GM19372 (cell line): ENCODE measurements around the gene AGBL4.

ENCODE experiments used
- ATAC-seq: cut with Tn5 transposase; IDR thresholded peaks from one replicate; pipeline ENCODE4 v1.9.1; 2021; ENCODE audit warnings: mild to moderate bottlenecking, low read depth, moderate library complexity; ENCODE audit not compliant: unreplicated experiment

AGBL4 gene

GRCh38 chr1:49200738-49201137, 823.0 kb downstream of the AGBL4 start:
- ATAC-seq, result no peak

DNA sequence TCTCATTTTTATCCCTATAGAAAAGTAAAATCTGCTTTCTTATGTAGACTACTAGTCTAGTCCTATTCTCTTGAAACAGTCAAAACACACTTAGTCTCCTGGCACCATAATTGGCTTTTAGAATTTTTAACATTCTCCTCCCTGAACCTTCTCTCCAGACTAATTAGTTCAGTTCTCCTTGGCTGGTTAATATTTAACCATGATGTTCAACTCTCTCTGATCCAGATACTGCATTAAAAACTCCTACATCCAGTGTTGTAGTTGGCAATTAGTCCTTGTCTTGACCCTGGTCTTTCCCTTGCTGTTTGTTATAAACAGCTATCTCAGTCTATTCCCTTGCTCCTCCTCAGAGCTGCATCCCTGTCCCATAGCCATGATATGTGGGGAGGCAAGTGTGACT, 824.2 kb downstream of the AGBL4 start:
- no peak for ATAC-seq

- no peak for ATAC-seq
Observed at GRCh38 chr1:49197081-49197480, 826.7 kb downstream of the AGBL4 start.

GRCh38 chr1:49190138-49190537, 833.6 kb downstream of the AGBL4 start:
- ATAC-seq, result no peak

- no peak for ATAC-seq
Observed at GRCh38 chr1:49187056-49187455, 836.7 kb downstream of the AGBL4 start.

- no peak for ATAC-seq
Observed at GRCh38 chr1:49185450-49185980, 838.2 kb downstream of the AGBL4 start.

- no peak for ATAC-seq
Observed at GRCh38 chr1:49183489-49183888, 840.3 kb downstream of the AGBL4 start.

DNA sequence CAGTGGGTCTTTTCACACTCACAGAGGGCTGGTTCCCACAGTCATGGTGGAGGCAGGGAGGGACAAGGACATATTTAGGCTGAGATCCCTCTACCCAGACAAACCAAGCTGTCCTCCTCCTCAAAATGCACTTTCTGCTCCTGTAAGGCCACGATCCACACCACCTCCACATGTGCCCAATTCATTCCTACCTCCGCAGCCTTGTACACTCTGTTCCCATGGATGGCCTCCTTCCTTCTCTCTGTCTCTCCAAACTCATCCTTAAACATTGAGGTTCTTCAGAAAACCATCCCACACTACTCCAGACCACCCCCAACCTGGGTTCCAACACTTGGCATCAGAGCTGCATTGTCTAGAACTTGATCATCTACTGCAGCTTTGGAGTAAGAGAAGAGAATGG, 842.7 kb downstream of the AGBL4 start:
- ATAC-seq, result no peak

DNA sequence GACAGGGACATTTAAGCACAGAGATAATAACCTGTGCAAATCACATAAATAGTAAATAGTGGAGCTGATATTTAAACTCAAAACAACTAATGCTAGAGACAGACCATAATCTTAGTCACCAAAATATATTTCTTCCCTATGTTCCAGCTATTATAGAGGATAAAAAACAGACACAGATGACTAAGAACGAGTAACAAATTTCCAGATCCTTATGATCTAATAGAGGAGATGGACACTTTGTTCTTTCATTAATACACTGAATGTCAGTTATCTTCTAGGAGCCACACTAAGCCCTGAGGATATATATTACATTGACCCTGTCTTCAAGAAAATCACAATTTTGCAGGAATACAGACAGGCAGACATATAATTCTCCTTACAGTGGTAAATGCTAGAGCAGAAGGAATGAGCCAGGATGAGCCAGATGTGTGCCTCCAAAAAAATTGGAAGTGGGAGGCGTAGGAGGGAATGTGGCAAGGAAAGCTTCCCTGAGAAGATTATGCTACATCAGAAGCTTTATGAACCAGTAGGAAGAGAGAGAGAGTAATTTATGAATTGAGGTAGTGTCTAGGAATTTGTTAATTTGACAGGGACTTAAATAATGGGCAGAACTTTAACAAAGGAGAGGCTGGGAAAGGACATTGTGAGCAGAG, 851.7 kb downstream of the AGBL4 start:
- no peak for ATAC-seq

GRCh38 chr1:49166031-49166430, 857.7 kb downstream of the AGBL4 start:
- no peak for ATAC-seq

GRCh38 chr1:49163031-49163430, 860.7 kb downstream of the AGBL4 start:
- no peak for ATAC-seq

DNA sequence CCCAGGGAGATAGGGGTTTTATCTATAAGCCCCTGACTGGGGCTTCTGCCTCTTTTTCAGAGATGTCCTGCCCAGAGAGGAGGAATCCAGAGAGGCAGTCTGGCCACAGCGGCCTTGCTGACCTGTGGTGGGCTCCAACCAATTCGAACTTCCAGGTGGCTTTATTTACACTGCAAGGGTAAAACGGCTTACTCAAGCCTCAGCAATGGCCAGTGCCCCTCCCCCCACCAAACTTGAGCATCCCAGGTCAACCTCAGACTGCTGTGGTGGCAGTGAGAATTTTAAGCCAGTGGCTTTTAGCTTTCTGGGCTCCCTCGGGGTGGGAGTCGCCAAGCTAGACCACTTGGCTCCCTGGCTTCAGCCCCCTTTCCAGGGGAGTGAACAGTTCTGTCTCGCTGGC, 863.1 kb downstream of the AGBL4 start:
- ATAC-seq, result no peak

DNA sequence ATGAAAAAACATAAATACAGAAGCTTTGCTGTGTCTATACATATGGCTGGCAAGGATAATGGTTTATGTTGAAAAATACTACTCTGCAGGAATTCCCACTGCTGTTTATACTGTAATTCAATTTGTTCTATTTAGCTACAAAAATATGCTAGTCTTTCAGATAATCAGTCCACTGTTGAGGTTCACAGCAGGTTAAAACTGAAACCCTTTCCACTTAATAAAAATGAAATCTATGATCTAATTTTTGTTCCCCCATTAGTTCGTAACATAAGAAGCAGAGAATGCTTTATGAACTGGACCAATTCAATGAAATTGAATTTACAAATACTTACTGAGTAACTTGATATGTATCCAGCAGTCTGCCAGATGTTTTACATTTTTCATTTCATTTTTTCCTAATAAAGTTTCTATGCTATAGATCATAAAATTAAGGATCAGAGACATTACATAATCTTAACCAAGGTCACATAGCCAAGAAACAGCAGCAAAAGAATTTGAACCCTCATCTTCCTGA, 887.0 kb downstream of the AGBL4 start:
- no peak for ATAC-seq

GRCh38 chr1:49125746-49126145, 898.0 kb downstream of the AGBL4 start:
- no peak for ATAC-seq

DNA sequence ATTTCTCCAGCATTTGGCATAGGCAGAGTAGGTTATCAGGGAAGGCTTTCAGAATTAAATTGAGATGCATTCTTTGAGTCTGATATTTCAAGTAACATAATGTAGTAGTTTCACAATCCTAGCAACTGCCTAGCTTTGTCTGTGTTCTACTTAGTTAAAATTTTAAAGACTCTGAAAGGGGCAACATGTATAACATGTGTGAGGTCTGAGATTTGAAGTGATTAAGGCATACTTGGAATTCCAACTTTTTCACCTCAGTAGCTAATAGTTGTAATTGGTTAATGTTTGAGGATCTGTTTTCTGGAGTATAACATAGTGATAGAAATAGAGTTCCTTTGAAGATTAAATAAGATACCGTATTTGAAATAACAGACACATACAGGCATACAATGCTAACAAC, 911.8 kb downstream of the AGBL4 start:
- ATAC-seq, result no peak

DNA sequence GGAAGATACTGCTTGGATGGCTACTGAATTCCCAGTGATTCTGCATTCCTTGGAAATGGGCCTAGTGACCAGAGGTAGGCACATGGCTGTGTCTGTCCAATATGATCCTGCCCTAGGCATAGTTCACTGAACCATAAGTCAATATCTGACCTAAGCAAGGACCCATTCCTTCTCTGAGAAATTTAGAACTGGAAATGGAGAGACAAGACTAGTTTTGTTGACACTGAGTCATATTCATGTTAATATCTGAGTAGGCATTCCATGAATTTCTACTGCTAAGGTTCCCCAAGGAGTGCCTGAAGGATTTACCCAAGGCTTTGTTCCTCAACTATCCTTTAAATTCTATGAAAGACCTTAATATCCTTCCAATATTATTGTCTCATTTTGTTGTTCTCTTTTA, 917.3 kb downstream of the AGBL4 start:
- ATAC-seq, result no peak

GRCh38 chr1:49104575-49104974, 919.2 kb downstream of the AGBL4 start:
- ATAC-seq, result no peak

DNA sequence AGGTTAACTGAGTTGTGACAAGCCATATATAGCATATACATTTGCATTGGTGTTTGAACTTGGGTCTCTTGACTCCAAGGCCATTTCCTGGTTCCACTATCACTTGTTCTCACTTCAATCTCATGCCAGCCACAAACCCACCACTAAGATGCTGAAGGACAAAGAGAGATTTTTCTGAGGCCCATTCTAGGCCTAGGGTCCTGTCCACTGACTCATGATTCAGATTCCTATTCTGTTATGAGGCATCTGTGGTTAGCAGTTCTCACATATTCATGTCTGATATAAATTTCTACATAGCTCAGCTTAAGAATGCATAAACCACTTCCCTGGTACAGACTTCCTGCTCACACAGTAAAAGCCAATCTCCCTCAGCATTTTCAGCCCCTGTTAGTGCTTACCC, 921.0 kb downstream of the AGBL4 start:
- ATAC-seq, result no peak

GRCh38 chr1:49098866-49099265, 924.9 kb downstream of the AGBL4 start:
- no peak for ATAC-seq

GRCh38 chr1:49086327-49086726, 937.4 kb downstream of the AGBL4 start:
- ATAC-seq, result no peak

DNA sequence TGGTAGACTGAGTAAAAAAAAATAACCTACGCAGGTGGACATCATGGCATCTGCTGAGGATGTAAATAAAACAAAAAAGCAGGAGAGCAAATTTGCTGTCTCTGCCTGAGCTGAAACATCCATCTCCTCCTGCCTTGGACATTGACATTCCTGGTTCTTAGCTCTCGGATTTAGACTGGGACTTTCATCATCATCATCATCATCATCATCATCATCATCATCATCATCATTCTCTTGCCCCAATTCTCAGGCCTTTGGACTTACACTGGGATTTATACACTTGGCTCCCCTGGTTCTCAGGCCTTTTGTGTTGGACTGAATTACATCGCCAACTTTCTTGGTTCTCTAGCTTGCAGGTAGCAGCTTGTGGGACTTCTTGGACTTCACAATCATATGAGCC, 938.7 kb downstream of the AGBL4 start:
- no peak for ATAC-seq

DNA sequence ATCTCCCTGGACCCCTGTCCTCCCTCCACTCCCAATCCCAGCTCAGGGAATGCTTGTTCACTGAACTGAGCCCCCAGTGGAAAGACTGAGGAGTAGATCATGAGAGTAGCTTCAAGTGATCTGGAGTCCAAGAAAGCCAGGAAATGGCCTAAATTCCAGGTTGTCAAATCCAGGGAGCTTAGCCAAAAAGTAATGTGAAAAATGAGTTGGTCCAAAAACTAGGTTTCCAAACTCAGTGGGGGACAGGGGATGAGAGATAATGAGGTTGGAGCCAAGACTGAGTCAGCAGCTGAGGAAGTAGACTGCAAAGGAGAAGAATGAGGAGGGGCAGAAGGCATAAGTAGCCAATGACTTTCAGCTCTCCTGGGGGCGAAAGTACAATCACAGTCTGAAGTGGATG, 963.0 kb downstream of the AGBL4 start:
- ATAC-seq, result no peak

GRCh38 chr1:49059087-49059486, 964.7 kb downstream of the AGBL4 start:
- no peak for ATAC-seq
